ENCODE data around the gene WDR7.

WDR7 gene

GRCh38 chr18:56643381-56643780, 7.8 kb upstream of the WDR7 start:
- no peak overlapping the region for H3K4me3 ChIP-seq (ENCODE audit: low read depth, low read length)
- DNase-seq (ENCODE audit: low read depth): no peak
- no peak for TF ChIP-seq CTCF (IDR thresholded peaks at IDR 0.05; ENCODE audit: insufficient read depth, low read depth, low read length, missing control alignments)

GRCh38 chr18:56645415-56646016, 5.6 kb upstream of the WDR7 start:
- peak; percentile 42 for TF ChIP-seq CTCF (IDR thresholded peaks at IDR 0.05; ENCODE audit: insufficient read depth, low read depth, low read length, missing control alignments)
- peak; percentile 36 for DNase-seq (ENCODE audit: low read depth)
- no peak overlapping the region for H3K4me3 ChIP-seq (ENCODE audit: low read depth, low read length)

- no peak for TF ChIP-seq CTCF (IDR thresholded peaks at IDR 0.05; ENCODE audit: insufficient read depth, low read depth, low read length, missing control alignments)
- no peak overlapping the region for H3K4me3 ChIP-seq (ENCODE audit: low read depth, low read length)
- DNase-seq (ENCODE audit: low read depth): peak; percentile 44
Measured at GRCh38 chr18:56647071-56647470, 4.1 kb upstream of the WDR7 start.

- peak; percentile 34 for DNase-seq (ENCODE audit: low read depth)
- no peak for TF ChIP-seq CTCF (IDR thresholded peaks at IDR 0.05; ENCODE audit: insufficient read depth, low read depth, low read length, missing control alignments)
Measured at GRCh38 chr18:56647951-56648893, 2.9 kb upstream of the WDR7 start.

GRCh38 chr18:56649996-56650395, 1.2 kb upstream of the WDR7 start:
- TF ChIP-seq CTCF (IDR thresholded peaks at IDR 0.05; ENCODE audit: insufficient read depth, low read depth, low read length, missing control alignments): no peak
- no peak for DNase-seq (ENCODE audit: low read depth)
- H3K4me3 ChIP-seq (ENCODE audit: low read depth, low read length): no peak overlapping the region

More at GRCh38 chr18:56647951-56648893, 2.9 kb upstream of the WDR7 start:
- no peak overlapping the region for H3K4me3 ChIP-seq (ENCODE audit: low read depth, low read length)

GRCh38 chr18:56651771-56652092, 573 bp downstream of the WDR7 start:
- peak overlapping the region; percentile 91 for H3K4me3 ChIP-seq (ENCODE audit: low read depth, low read length)
- DNase-seq (ENCODE audit: low read depth): no peak
- TF ChIP-seq CTCF (IDR thresholded peaks at IDR 0.05; ENCODE audit: insufficient read depth, low read depth, low read length, missing control alignments): no peak
